Naive thymus-derived CD8-positive, alpha-beta T cell (primary cell): Measurements from ENCODE around the gene GADL1. TPM values are rescaled to one million over a fixed set of nuclear protein-coding genes. Genes with fewer than 3 reads are reported as not detected.

Source experiments
- ATAC-seq, 2 donors: fragments of 150-1000 bp; cut with Tn5 transposase in 1 of 2; sonication (Bioruptor Pico), chemical (Tn5 transposase) in 1 of 2; 1 replicate in 1 of 2; 2 replicates in 1 of 2; pipeline ENCODE4 v1.10.0; 2021; ENCODE audit warnings: mild to moderate bottlenecking in 2 of 2, moderate library complexity in 2 of 2
- POLR2A ChIA-PET: fragments of 350-600 bp; sonication (Branson Sonifier 250); formaldehyde crosslinking; loops from one replicate; lab custom pipeline; 2021; ENCODE audit warnings: antibody characterized with exemption; lab: Charles Lee
- DNase-seq, 10 donors: peaks; one replicate each; pipeline versions ENCODE4 v3.0.0 to v3.0.0-alpha.2; 2020 to 2022
- H3K27ac Mint-ChIP-seq, 10 donors: one replicate each; pipeline ENCODE4 v1.8.0; 2020 to 2022; ENCODE audit warnings: mild to moderate bottlenecking in 10 of 10, mixed read lengths in 10 of 10, moderate library complexity in 4 of 10, inconsistent platforms in 1 of 10
- H3K27me3 Mint-ChIP-seq, 5 donors: one replicate each; pipeline ENCODE4 v1.8.0; 2021 to 2022; ENCODE audit warnings: mixed read lengths in 5 of 5
- H3K36me3 Mint-ChIP-seq, 3 donors: one replicate each; pipeline ENCODE4 v1.8.0; 2020 to 2022; ENCODE audit warnings: mixed read lengths in 3 of 3, mild to moderate bottlenecking in 2 of 3, inconsistent platforms in 1 of 3
- H3K4me1 Mint-ChIP-seq, 4 donors: one replicate each; pipeline ENCODE4 v1.8.0; 2021 to 2022; ENCODE audit warnings: mixed read lengths in 4 of 4
- H3K4me3 Mint-ChIP-seq, 10 donors: one replicate each; pipeline ENCODE4 v1.8.0; 2020 to 2022; ENCODE audit warnings: mild to moderate bottlenecking in 10 of 10, mixed read lengths in 10 of 10, moderate library complexity in 6 of 10, inconsistent platforms in 1 of 10
- H3K9me3 Mint-ChIP-seq, 9 donors: one replicate each; pipeline ENCODE4 v1.8.0; 2020 to 2022; ENCODE audit warnings: mixed read lengths in 9 of 9, mild to moderate bottlenecking in 3 of 9, inconsistent platforms in 1 of 9, moderate library complexity in 1 of 9
- polyA plus RNA-seq, 3 donors: library from polyadenylated mRNA; unstranded; fragments of 300-500 nt; fragmentation: Illumina TruSeq; gene quantifications; one replicate each; pipeline ENCODE4 v1.2.3, GENCODE V29; 2021
- total RNA-seq, 8 experiments: library from RNA in 2 of 8; stranded (reverse) in 2 of 8; gene quantifications; one replicate each; pipeline ENCODE4 v1.2.3 and lab custom pipeline; 2021 to 2026

The GADL1 gene
- total and polyA plus RNA-seq, 5 experiments from 2014 or later, result not detected

GRCh38 chr3:30685267-30685667 lies 209.2 kb downstream of the GADL1 start:
- Mint-ChIP-seq H3K36me3 (peaks cover 12 to 99% (median 53%) of the 10 kb centered on the region in 3 donors), H3K27me3 (no peaks in the 10 kb centered on the region)
- POLR2A ChIA-PET, result interaction anchor here (0.9 to 1.9 kb wide), 13 partner anchors 11 to 228 kb away, joined by 3 to 6 read pairs (median 5); partner anchors contain the start of gene TGFBR2

GRCh38 chr3:30684356-30684755 lies 210.1 kb downstream of the GADL1 start:
- Mint-ChIP-seq H3K27me3 (no peaks in the 10 kb centered on the region), H3K27ac (peak overlapping the region; percentile 67 to 100 (median 88)), H3K4me1 (peaks cover 57 to 98% (median 96%) of the 10 kb centered on the region in 4 donors), H3K4me3 (peak overlapping the region in 7 of 10 donors; percentile 26 to 84 (median 60)), H3K9me3 (no peaks in the 10 kb centered on the region), H3K36me3 (peaks cover 12 to 97% (median 47%) of the 10 kb centered on the region in 3 donors)
- DNase-seq (no peak), ATAC-seq (no peak)
- POLR2A ChIA-PET, result interaction anchor here (0.5 to 1.9 kb wide), 6 partner anchors 13 to 78 kb away, joined by 3 to 6 read pairs (median 5); partner anchors contain the start of gene TGFBR2

More at GRCh38 chr3:30685267-30685667, 209.2 kb downstream of the GADL1 start:
- DNase-seq (no peak), ATAC-seq (peak in 1 of 2 donors; percentile 19)
- H3K4me1 Mint-ChIP-seq, result peaks cover 56 to 99% (median 97%) of the 10 kb centered on the region in 4 donors
- H3K27ac Mint-ChIP-seq, result peak overlapping the region; percentile 67 to 100 (median 90)
- H3K4me3 Mint-ChIP-seq, result peak overlapping the region in 9 of 10 donors; percentile 11 to 64 (median 31)
- no peaks in the 10 kb centered on the region for H3K9me3 Mint-ChIP-seq

- no peak for DNase-seq
- Mint-ChIP-seq H3K4me1 (peaks cover 58 to 98% (median 96%) of the 10 kb centered on the region in 4 donors), H3K27me3 (no peaks in the 10 kb centered on the region), H3K4me3 (peak overlapping the region in 9 of 10 donors; percentile 36 to 84 (median 65)), H3K9me3 (no peaks in the 10 kb centered on the region), H3K27ac (peak overlapping the region; percentile 67 to 100 (median 87)), H3K36me3 (peaks cover 15 to 97% (median 47%) of the 10 kb centered on the region in 3 donors)
- POLR2A ChIA-PET, result interaction anchor here (1.6 to 2.7 kb wide), 3 partner anchors 11 to 28 kb away, joined by 5 to 9 read pairs (median 6); no protein-coding TSS in a partner anchor
- no peak for ATAC-seq
These were observed 210.7 kb downstream of the GADL1 start for GRCh38 chr3:30683769-30684168.

GRCh38 chr3:30682434-30683155 lies 211.9 kb downstream of the GADL1 start:
- Mint-ChIP-seq H3K36me3 (peaks cover 18 to 98% (median 51%) of the 10 kb centered on the region in 3 donors), H3K4me1 (peaks cover 56 to 97% (median 95%) of the 10 kb centered on the region in 4 donors), H3K27ac (peak overlapping the region; percentile 75 to 100 (median 90)), H3K4me3 (peak overlapping the region in 9 of 10 donors; percentile 34 to 94 (median 67)), H3K27me3 (no peaks in the 10 kb centered on the region), H3K9me3 (no peaks in the 10 kb centered on the region)
- no peak for ATAC-seq
- DNase-seq, result no peak
- POLR2A ChIA-PET, result interaction anchor here (0.6 to 6.6 kb wide), 13 partner anchors 9 to 75 kb away, joined by 3 to 48 read pairs (median 7); no protein-coding TSS in a partner anchor

- Mint-ChIP-seq H3K36me3 (peaks cover 27 to 98% (median 52%) of the 10 kb centered on the region in 3 donors), H3K27me3 (no peaks in the 10 kb centered on the region), H3K4me3 (peak overlapping the region; percentile 13 to 94 (median 68)), H3K27ac (peak overlapping the region; percentile 75 to 100 (median 91)), H3K4me1 (peaks cover 56 to 98% (median 96%) of the 10 kb centered on the region in 4 donors), H3K9me3 (peaks cover 0 to 2% (median 0%) of the 10 kb centered on the region in 9 donors)
- ATAC-seq, result peak; percentile 52 to 66
- no peak for DNase-seq
- POLR2A ChIA-PET, result interaction anchor here (0.8 to 6.6 kb wide), 11 partner anchors 13 to 482 kb away, joined by 3 to 48 read pairs (median 8); no protein-coding TSS in a partner anchor
These were observed 212.7 kb downstream of the GADL1 start for GRCh38 chr3:30681649-30682211.

GRCh38 chr3:30680789-30681648 lies 213.4 kb downstream of the GADL1 start:
- DNase-seq, result peak in 3 of 10 donors; percentile 32 to 44 (median 40)
- no peaks in the 10 kb centered on the region for H3K27me3 Mint-ChIP-seq
- ATAC-seq, result peak; percentile 27 to 59

GRCh38 chr3:30679045-30679444 lies 215.4 kb downstream of the GADL1 start:
- ATAC-seq (no peak), DNase-seq (no peak)
- Mint-ChIP-seq H3K36me3 (peaks cover 48 to 98% (median 66%) of the 10 kb centered on the region in 3 donors), H3K4me1 (peaks cover 62 to 98% (median 96%) of the 10 kb centered on the region in 4 donors), H3K9me3 (peaks cover 0 to 2% (median 0%) of the 10 kb centered on the region in 9 donors), H3K27me3 (no peaks in the 10 kb centered on the region), H3K27ac (peak overlapping the region; percentile 69 to 100 (median 88)), H3K4me3 (peak overlapping the region in 8 of 10 donors; percentile 3 to 65 (median 56))
- POLR2A ChIA-PET, result interaction anchor here (0.9 to 6.6 kb wide), 12 partner anchors 11 to 853 kb away, joined by 3 to 48 read pairs (median 6); partner anchors contain the start of genes STT3B and TGFBR2

More at GRCh38 chr3:30680789-30681648, 213.4 kb downstream of the GADL1 start:
- Mint-ChIP-seq H3K4me1 (peaks cover 60 to 97% (median 96%) of the 10 kb centered on the region in 4 donors), H3K9me3 (peaks cover 0 to 2% (median 0%) of the 10 kb centered on the region in 9 donors), H3K36me3 (peaks cover 33 to 98% (median 57%) of the 10 kb centered on the region in 3 donors), H3K27ac (peak overlapping the region; percentile 75 to 100 (median 91)), H3K4me3 (peak overlapping the region; percentile 31 to 94 (median 68))
- POLR2A ChIA-PET, result interaction anchor here (0.6 to 6.6 kb wide), 17 partner anchors 8 to 481 kb away, joined by 3 to 48 read pairs (median 5); no protein-coding TSS in a partner anchor

- H3K27ac Mint-ChIP-seq, result peak overlapping the region; percentile 36 to 100 (median 84)
- POLR2A ChIA-PET, result interaction anchor here (1.0 to 6.6 kb wide), 4 partner anchors 11 to 71 kb away, joined by 3 to 48 read pairs (median 12); partner anchors contain the start of gene TGFBR2
- H3K36me3 Mint-ChIP-seq, result peaks cover 58 to 98% (median 79%) of the 10 kb centered on the region in 3 donors
- H3K4me3 Mint-ChIP-seq, result peak overlapping the region in 7 of 10 donors; percentile 30 to 70 (median 61)
- ATAC-seq (no peak), DNase-seq (no peak)
- no peaks in the 10 kb centered on the region for H3K27me3 Mint-ChIP-seq
- H3K4me1 Mint-ChIP-seq, result peaks cover 61 to 98% (median 97%) of the 10 kb centered on the region in 4 donors
- peaks cover 0 to 2% (median 0%) of the 10 kb centered on the region in 9 donors for H3K9me3 Mint-ChIP-seq
These were observed 217.1 kb downstream of the GADL1 start for GRCh38 chr3:30677347-30677685.

GRCh38 chr3:30676424-30677346 lies 217.8 kb downstream of the GADL1 start:
- no peaks in the 10 kb centered on the region for H3K27me3 Mint-ChIP-seq

More at GRCh38 chr3:30676424-30677346, 217.8 kb downstream of the GADL1 start:
- no peak for ATAC-seq
- Mint-ChIP-seq H3K9me3 (peaks cover 0 to 2% (median 0%) of the 10 kb centered on the region in 9 donors), H3K4me1 (peaks cover 59 to 98% (median 97%) of the 10 kb centered on the region in 4 donors), H3K27ac (peak overlapping the region; percentile 36 to 100 (median 82)), H3K36me3 (peaks cover 64 to 98% (median 83%) of the 10 kb centered on the region in 3 donors), H3K4me3 (peak overlapping the region in 9 of 10 donors; percentile 15 to 67 (median 51))
- DNase-seq, result no peak
- POLR2A ChIA-PET, result interaction anchor here (1.0 to 6.6 kb wide), 4 partner anchors 10 to 70 kb away, joined by 3 to 48 read pairs (median 12); partner anchors contain the start of gene TGFBR2
